IMR-90 (cell line): ENCODE results near the gene MCF2L. TPM values are rescaled to one million over a fixed set of nuclear protein-coding genes. Genes with fewer than 3 reads are reported as not detected.

Experiments used
- ATAC-seq: fragments of 200-7000 bp; cut with Tn5 transposase; 2 replicates; pipeline ENCODE4 v1.9.1; 2020; ENCODE audit warnings: low read depth, mild to moderate bottlenecking, moderate library complexity
- BruUV-seq: library from RNA; stranded (reverse); fragments of 400-500 nt; replicated peaks from 2 replicates; lab custom pipeline; 2021; lab: Mats Ljungman, UMichigan
- CTCF ChIA-PET: fragments of 300-600 bp; formaldehyde crosslinking; extraction: SDS; loops from one replicate; lab custom pipeline; 2021; ENCODE audit warnings: antibody characterized with exemption; lab: Yijun Ruan, JAX
- POLR2A ChIA-PET: fragments of 300-600 bp; sonication (Branson Sonifier 250); formaldehyde crosslinking; loops from one replicate; lab custom pipeline; 2022; ENCODE audit warnings: antibody characterized with exemption; ENCODE audit not compliant: unreplicated experiment; lab: Charles Lee
- DNase-seq: peaks from one replicate; pipeline ENCODE4 v3.0.0; 2013
- H2AFZ ChIP-seq: replicated peaks from 2 replicates; pipeline ENCODE3; 2013; ENCODE audit warnings: low read length, mild to moderate bottlenecking; ENCODE audit not compliant: poor library complexity
- H2AK5ac ChIP-seq: 2 replicates; pipeline ENCODE4 v1.6.1; 2013; ENCODE audit warnings: low read depth, low read length, inconsistent platforms
- H2AK9ac ChIP-seq: replicated peaks from 2 replicates; pipeline ENCODE3; 2013; ENCODE audit warnings: mild to moderate bottlenecking, low read depth, low read length, moderate library complexity; ENCODE audit not compliant: poor library complexity
- H2BK120ac ChIP-seq: 2 replicates; pipeline ENCODE4 v1.6.1; 2013; ENCODE audit warnings: low read depth, low read length, inconsistent platforms
- H2BK15ac ChIP-seq: 3 replicates; pipeline ENCODE4 v1.6.1; 2013; ENCODE audit warnings: low read depth, low read length, inconsistent platforms
- H2BK20ac ChIP-seq: 2 replicates; pipeline ENCODE4 v1.6.1; 2013; ENCODE audit warnings: low read depth, mild to moderate bottlenecking, inconsistent platforms, low read length, moderate library complexity
- H2BK5ac ChIP-seq: 2 replicates; pipeline ENCODE4 v1.6.1; 2013; ENCODE audit warnings: mild to moderate bottlenecking, low read depth, low read length, inconsistent platforms; ENCODE audit not compliant: poor library complexity, severe bottlenecking
- H3K14ac ChIP-seq: replicated peaks from 2 replicates; pipeline ENCODE4 v1.6.1; 2013; ENCODE audit warnings: low read depth, low read length, inconsistent platforms
- H3K18ac ChIP-seq: 2 replicates; pipeline ENCODE4 v1.6.1; 2013; ENCODE audit warnings: low read depth, low read length, control low read depth
- H3K23ac ChIP-seq: 2 replicates; pipeline ENCODE4 v1.6.1; 2013; ENCODE audit warnings: low read depth, low read length, inconsistent platforms
- H3K27ac ChIP-seq: 2 replicates; pipeline ENCODE4 v1.5.1; 2013; ENCODE audit warnings: mild to moderate bottlenecking, control low read depth, low read length; ENCODE audit not compliant: insufficient read depth
- H3K27me3 ChIP-seq: 2 replicates; pipeline ENCODE4 v1.6.1; 2013; ENCODE audit warnings: low read length; ENCODE audit not compliant: control insufficient read depth, insufficient read depth
- H3K36me3 ChIP-seq: 2 replicates; pipeline ENCODE4 v1.6.1; 2013; ENCODE audit warnings: low read length, mixed read lengths; ENCODE audit not compliant: control insufficient read depth, insufficient read depth
- H3K4ac ChIP-seq: 2 replicates; pipeline ENCODE4 v1.6.1; 2013; ENCODE audit warnings: low read depth, low read length, inconsistent platforms
- H3K4me1 ChIP-seq: 2 replicates; pipeline ENCODE4 v1.6.1; 2013; ENCODE audit warnings: low read length, mixed read lengths; ENCODE audit not compliant: control insufficient read depth, insufficient read depth
- H3K4me2 ChIP-seq: 2 replicates; pipeline ENCODE4 v1.6.1; 2013; ENCODE audit warnings: low read depth, mild to moderate bottlenecking, control low read depth, low read length, moderate library complexity
- H3K4me3 ChIP-seq: 2 replicates; pipeline ENCODE4 v1.5.1; 2013; ENCODE audit warnings: low read depth, mild to moderate bottlenecking, control low read depth, low read length, moderate library complexity; ENCODE audit not compliant: insufficient read depth
- H3K56ac ChIP-seq: 2 replicates; pipeline ENCODE4 v1.6.1; 2013; ENCODE audit warnings: low read length, inconsistent platforms; ENCODE audit not compliant: insufficient read depth; ENCODE audit errors: extremely low read depth
- H3K79me1 ChIP-seq, 2 experiments: 2 replicates each; pipeline ENCODE4 v1.6.1; 2013; ENCODE audit warnings: low read length in 2 of 2, inconsistent platforms in 1 of 2, low read depth in 1 of 2
- H3K9ac ChIP-seq: 2 replicates; pipeline ENCODE4 v1.6.1; 2013; ENCODE audit warnings: low read depth, low read length, control low read depth
- H3K9me1 ChIP-seq: 2 replicates; pipeline ENCODE4 v1.6.1; 2013; ENCODE audit warnings: low read length, inconsistent platforms; ENCODE audit not compliant: insufficient read depth
- H3K9me3 ChIP-seq: 2 replicates; pipeline ENCODE4 v1.6.1; 2013; ENCODE audit warnings: low read length; ENCODE audit not compliant: control insufficient read depth, insufficient read depth
- H4K20me1 ChIP-seq: 2 replicates; pipeline ENCODE4 v1.6.1; 2013; ENCODE audit warnings: low read length, inconsistent platforms; ENCODE audit not compliant: insufficient read depth
- H4K5ac ChIP-seq: 2 replicates; pipeline ENCODE4 v1.6.1; 2013; ENCODE audit warnings: mild to moderate bottlenecking, low read depth, low read length, control low read depth
- H4K8ac ChIP-seq, 2 experiments: 2 replicates each; pipeline ENCODE4 v1.6.1; 2013; ENCODE audit warnings: low read depth in 2 of 2, low read length in 2 of 2, control low read depth in 1 of 2, inconsistent platforms in 1 of 2
- H4K91ac ChIP-seq: 2 replicates; pipeline ENCODE4 v1.6.1; 2013; ENCODE audit warnings: low read depth, low read length, inconsistent platforms; ENCODE audit not compliant: insufficient read depth
- BHLHE40 ChIP-seq: fragments of 150-350 bp; IDR thresholded peaks from 2 replicates; pipeline ENCODE4 v1.6.1; 2016; ENCODE audit warnings: mild to moderate bottlenecking, low read depth, low read length
- CEBPB ChIP-seq: IDR thresholded peaks from 2 replicates; pipeline ENCODE4 v1.6.1; 2012; ENCODE audit warnings: low read depth, low read length, improper control_type of control experiment
- CHD1 ChIP-seq: IDR thresholded peaks from 2 replicates; pipeline ENCODE4 v1.6.1; 2012; ENCODE audit warnings: low read depth, low read length, improper control_type of control experiment
- CTCF ChIP-seq: conservative IDR thresholded peaks from 2 replicates; pipeline ENCODE4 v1.5.1; 2012; ENCODE audit warnings: mild to moderate bottlenecking, low read depth, low read length, improper control_type of control experiment
- ELK1 ChIP-seq: fragments of 150-350 bp; IDR thresholded peaks from 2 replicates; pipeline ENCODE4 v1.6.1; 2016; ENCODE audit warnings: low read depth, mild to moderate bottlenecking, low read length, moderate library complexity, borderline replicate concordance
- FOS ChIP-seq: fragments of 150-350 bp; IDR thresholded peaks from 2 replicates; pipeline ENCODE4 v1.6.1; 2016; ENCODE audit warnings: low read depth, low read length
- MAFK ChIP-seq: IDR thresholded peaks from 2 replicates; pipeline ENCODE4 v1.6.1; 2012; ENCODE audit warnings: low read depth, low read length, improper control_type of control experiment
- MAZ ChIP-seq: IDR thresholded peaks from 2 replicates; pipeline ENCODE4 v1.6.1; 2012; ENCODE audit warnings: low read depth, mild to moderate bottlenecking, low read length, improper control_type of control experiment, moderate library complexity, borderline replicate concordance
- MXI1 ChIP-seq: IDR thresholded peaks from 2 replicates; pipeline ENCODE4 v1.6.1; 2012; ENCODE audit warnings: low read depth, mild to moderate bottlenecking, low read length, moderate library complexity, borderline replicate concordance
- NFE2L2 ChIP-seq: fragments of 150-350 bp; IDR thresholded peaks from 2 replicates; pipeline ENCODE4 v1.6.1; 2016; ENCODE audit warnings: low read depth, mild to moderate bottlenecking, low read length
- POLR2A ChIP-seq: IDR thresholded peaks from 2 replicates; pipeline ENCODE4 v1.6.1; 2012; ENCODE audit warnings: mild to moderate bottlenecking, low read depth, low read length
- RAD21 ChIP-seq: IDR thresholded peaks from 2 replicates; pipeline ENCODE4 v1.6.1; 2012; ENCODE audit warnings: low read length, improper control_type of control experiment
- RCOR1 ChIP-seq: IDR thresholded peaks from 2 replicates; pipeline ENCODE4 v1.6.1; 2012; ENCODE audit warnings: mild to moderate bottlenecking, low read length, improper control_type of control experiment; ENCODE audit not compliant: insufficient replicate concordance
- RFX5 ChIP-seq: IDR thresholded peaks from 2 replicates; pipeline ENCODE4 v1.8.0; 2012; ENCODE audit warnings: low read depth, mild to moderate bottlenecking, low read length, moderate library complexity
- SMC3 ChIP-seq: fragments of 150-350 bp; IDR thresholded peaks from 2 replicates; pipeline ENCODE4 v1.6.1; 2016; ENCODE audit warnings: low read depth, mild to moderate bottlenecking, antibody characterized with exemption, low read length, moderate library complexity
- USF2 ChIP-seq: fragments of 150-350 bp; IDR thresholded peaks from 2 replicates; pipeline ENCODE4 v1.6.1; 2017; ENCODE audit warnings: mild to moderate bottlenecking, antibody characterized with exemption, low read length, low read depth
- WGBS, 2 experiments: methylation state at CpG; one replicate each; pipeline versions ENCODE4 v1.1.5 to v1.1.7; 2013; ENCODE audit warnings: missing lambda C conversion rate in 2 of 2; ENCODE audit not compliant: insufficient read length in 1 of 2; ENCODE audit errors: extremely low coverage in 2 of 2; 5-methylcytosine and 5-hydroxymethylcytosine counted together
- dilution Hi-C: fragments of 300-500 bp; cut with HindIII; formaldehyde crosslinking; loops from one replicate; pipeline ENCODE4 v1.14.3; 2018; ENCODE audit warnings: low sequenced_read_pairs; ENCODE audit not compliant: unreplicated experiment
- in situ Hi-C: fragments of 300-500 bp; cut with MboI; formaldehyde crosslinking; loops from 3 replicates; pipeline ENCODE4 v1.14.3; 2019; ENCODE audit warnings: low sequenced_read_pairs, inconsistent platforms, mixed read lengths
- intact Hi-C: fragments of 100-400 bp; cut with micrococcal nuclease; formaldehyde crosslinking; loops from 2 replicates; pipeline ENCODE4 v1.10.0; 2022
- polyA plus RNA-seq, 3 experiments: library from polyadenylated mRNA; depleted of rRNA; stranded (reverse); fragments of >200 nt; gene quantifications; 2 replicates each; pipeline ENCODE4 v1.2.3, GENCODE V29; 2012; ENCODE audit warnings: low replicate concordance in 1 of 3
- total RNA-seq: library from RNA; depleted of rRNA; stranded (reverse); fragments of >200 nt; gene quantifications from 2 replicates; pipeline ENCODE4 v1.2.3, GENCODE V29; 2012

MCF2L gene
- total and polyA plus RNA-seq, 2 of the 4 experiments (the other 2 are of a cell fraction): 0.18 TPM; not detected in 1

- Histone ChIP-seq H4K8ac (no peak overlapping the region), H2AK5ac (no peak overlapping the region), H3K4me3 (no peak overlapping the region), H2AK9ac (no peak overlapping the region), H3K79me1 (no peaks in the 10 kb centered on the region), H3K27me3 (peaks cover 27% of the 10 kb centered on the region), H3K56ac (no peak overlapping the region), H3K14ac (no peak overlapping the region), H2BK20ac (no peak overlapping the region), H3K18ac (no peak overlapping the region), H3K9me1 (no peaks in the 10 kb centered on the region), H2BK15ac (no peak overlapping the region), H3K4me2 (no peak overlapping the region), H3K36me3 (no peaks in the 10 kb centered on the region), H2BK120ac (no peak overlapping the region), H4K20me1 (no peaks in the 10 kb centered on the region), H3K4me1 (no peaks in the 10 kb centered on the region), H3K23ac (no peak overlapping the region), H3K9ac (no peak overlapping the region), H4K5ac (no peak overlapping the region), H2BK5ac (no peak overlapping the region), H4K91ac (no peak overlapping the region), H3K27ac (no peak overlapping the region), H3K4ac (no peak overlapping the region), H3K9me3 (no peaks in the 10 kb centered on the region), H2AFZ (no peak overlapping the region)
- ChIA-PET POLR2A (no interaction called here), CTCF (interaction anchor here (0.6 to 0.8 kb wide), 2 partner anchors 38 to 163 kb away, joined by 3 to 4 read pairs; no protein-coding TSS in a partner anchor)
- intact Hi-C loops: loop anchor here (1.0 kb wide), 1 partner anchor 87 kb away; no protein-coding TSS in a partner anchor
- BruUV-seq: no TSS peak
- dilution Hi-C loops: no loop called here
- no CpG with 5 or more reads among the region's 10 CpGs for WGBS, 2 experiments
- TF ChIP-seq ELK1: no peak
- no peak for TF ChIP-seq FOS
- TF ChIP-seq BHLHE40: no peak
- no peak for TF ChIP-seq CTCF
- TF ChIP-seq CHD1: no peak
- no peak for TF ChIP-seq RAD21
- TF ChIP-seq MXI1: no peak
- no peak for TF ChIP-seq SMC3
- TF ChIP-seq RFX5: no peak
- no peak for TF ChIP-seq MAZ
- no peak for TF ChIP-seq USF2
- TF ChIP-seq CEBPB: no peak
- TF ChIP-seq POLR2A: no peak
- no peak for TF ChIP-seq RCOR1
- TF ChIP-seq NFE2L2: no peak
- TF ChIP-seq MAFK: no peak
- DNase-seq (no peak), ATAC-seq (no peak)
- in situ Hi-C loops: no loop called here
Observed at GRCh38 chr13:113029061-113029445, 60.0 kb downstream of the MCF2L start.
